HEK293T (cell line): ENCODE data around the gene LILRB3.
A peak's percentile ranks its signal among the peaks of the same experiment; 100 is the strongest.
"Not testable (repeated sequence)": the region's sequence is repeated elsewhere in the genome, so short reads cannot be mapped to it uniquely, and the experiment has no call there.

Experiments used
- CTCF ChIA-PET: fragments of 350-600 bp; formaldehyde crosslinking; extraction: SDS; loops from one replicate; lab custom pipeline; 2021; ENCODE audit warnings: antibody characterized with exemption, inconsistent platforms; lab: Yijun Ruan, JAX
- POLR2A ChIA-PET: fragments of 350-600 bp; formaldehyde crosslinking; extraction: SDS; loops from one replicate; lab custom pipeline; 2020; ENCODE audit warnings: antibody characterized with exemption, inconsistent platforms; lab: Yijun Ruan, JAX
- DNase-seq: peaks from one replicate; pipeline ENCODE4 v3.0.0; 2012; ENCODE audit warnings: mixed read lengths; ENCODE audit errors: extremely low spot score
- ARNT ChIP-seq: fragments of 450-650 bp; IDR thresholded peaks from 2 replicates; pipeline ENCODE4 v1.6.1; 2017; ENCODE audit warnings: mild to moderate bottlenecking
- BHLHE40 ChIP-seq: fragments of 450-650 bp; IDR thresholded peaks from 2 replicates; pipeline ENCODE4 v1.6.1; 2016; ENCODE audit warnings: mild to moderate bottlenecking, moderate library complexity, borderline replicate concordance
- CTBP1 ChIP-seq: fragments of 450-650 bp; IDR thresholded peaks from 2 replicates; pipeline ENCODE4 v1.6.1; 2016; ENCODE audit warnings: borderline replicate concordance
- ELF4 ChIP-seq: fragments of 450-650 bp; IDR thresholded peaks from 2 replicates; pipeline ENCODE4 v1.6.1; 2017; ENCODE audit warnings: antibody characterized with exemption
- FOXA1 ChIP-seq: fragments of 450-650 bp; IDR thresholded peaks from 2 replicates; pipeline ENCODE4 v1.6.1; 2016; ENCODE audit warnings: mild to moderate bottlenecking
- FOXK2 ChIP-seq: fragments of 450-650 bp; IDR thresholded peaks from 2 replicates; pipeline ENCODE4 v1.6.1; 2016; ENCODE audit warnings: mild to moderate bottlenecking
- FOXM1 ChIP-seq: fragments of 450-650 bp; IDR thresholded peaks from 2 replicates; pipeline ENCODE4 v1.6.1; 2017; ENCODE audit warnings: mild to moderate bottlenecking, borderline replicate concordance
- HDGF ChIP-seq: fragments of 450-650 bp; IDR thresholded peaks from 2 replicates; pipeline ENCODE4 v1.6.1; 2017; ENCODE audit warnings: antibody characterized with exemption, borderline replicate concordance
- L3MBTL2 ChIP-seq: fragments of 450-650 bp; conservative IDR thresholded peaks from 2 replicates; pipeline ENCODE4 v1.6.1; 2016; ENCODE audit warnings: mild to moderate bottlenecking
- LEF1 ChIP-seq: fragments of 450-650 bp; IDR thresholded peaks from 2 replicates; pipeline ENCODE4 v1.6.1; 2017; ENCODE audit warnings: mild to moderate bottlenecking, borderline replicate concordance
- NFRKB ChIP-seq: fragments of 450-650 bp; IDR thresholded peaks from 2 replicates; pipeline ENCODE4 v1.6.1; 2016; ENCODE audit warnings: mild to moderate bottlenecking, moderate library complexity
- PKNOX1 ChIP-seq: fragments of 450-650 bp; IDR thresholded peaks from 2 replicates; pipeline ENCODE4 v1.6.1; 2016
- SP1 ChIP-seq: fragments of 450-650 bp; IDR thresholded peaks from 2 replicates; pipeline ENCODE4 v1.6.1; 2017
- SUZ12 ChIP-seq: fragments of 450-650 bp; IDR thresholded peaks from 2 replicates; pipeline ENCODE4 v1.6.1; 2016; ENCODE audit warnings: mild to moderate bottlenecking
- TARDBP ChIP-seq: fragments of 450-650 bp; IDR thresholded peaks from 2 replicates; pipeline ENCODE4 v1.6.1; 2016
- ZNF384 ChIP-seq: fragments of 450-650 bp; IDR thresholded peaks from 2 replicates; pipeline ENCODE4 v1.6.1; 2016

The LILRB3 gene

GRCh38 chr19:54209811-54210494 lies 12.9 kb downstream of the LILRB3 start:
- TF ChIP-seq ARNT (no peak), HDGF (no peak), ZNF384 (no peak), SUZ12 (no peak)
- POLR2A ChIA-PET, result interaction anchor here (1.0 to 6.7 kb wide), 5 partner anchors 9 to 50 kb away, joined by 3 to 46 read pairs (median 4); partner anchors contain the start of genes MBOAT7, RPS9 and TSEN34
- CTCF ChIA-PET, result no interaction called here
- DNase-seq, result peak; percentile 61

- CTCF ChIA-PET, result no interaction called here
- DNase-seq, result no peak
- no peak for TF ChIP-seq NFRKB
- no peak for TF ChIP-seq SP1
- TF ChIP-seq ZNF384, result no peak
- TF ChIP-seq CTBP1, result no peak
- TF ChIP-seq BHLHE40, result no peak
- TF ChIP-seq TARDBP, result no peak
- POLR2A ChIA-PET, result interaction anchor here (1.0 to 6.7 kb wide), 5 partner anchors 8 to 49 kb away, joined by 3 to 46 read pairs (median 4); partner anchors contain the start of genes MBOAT7, RPS9 and TSEN34
These were observed 13.6 kb downstream of the LILRB3 start for GRCh38 chr19:54209058-54209810.

GRCh38 chr19:54208784-54209057 lies 14.1 kb downstream of the LILRB3 start:
- no peak for TF ChIP-seq LEF1
- no peak for TF ChIP-seq ARNT
- TF ChIP-seq PKNOX1, result no peak
- TF ChIP-seq SUZ12, result no peak
- TF ChIP-seq HDGF, result no peak
- TF ChIP-seq L3MBTL2, result no peak
- TF ChIP-seq ZNF384, result no peak
- no peak for TF ChIP-seq ELF4
- no peak for TF ChIP-seq FOXM1
- TF ChIP-seq BHLHE40, result no peak
- ChIA-PET POLR2A (interaction anchor here (1.0 to 6.7 kb wide), 3 partner anchors 8 to 19 kb away, joined by 4 to 46 read pairs (median 18); partner anchors contain the start of genes MBOAT7, RPS9 and TSEN34), CTCF (no interaction called here)
- DNase-seq, result no peak

- ChIA-PET CTCF (no interaction called here), POLR2A (interaction anchor here (6.7 kb wide), 1 partner anchor 19 kb away, joined by 46 read pairs; the partner anchor contains the start of genes MBOAT7 and TSEN34)
- peak; percentile 31; the same call in 1 of the 2 replicates for TF ChIP-seq BHLHE40
- TF ChIP-seq TARDBP, result no peak
- TF ChIP-seq CTBP1, result no peak
- DNase-seq, result no peak
These were observed 14.6 kb downstream of the LILRB3 start for GRCh38 chr19:54207983-54208783.

- CTCF ChIA-PET, result no interaction called here
- DNase-seq, result no peak
- TF ChIP-seq NFRKB (no peak), SP1 (no peak), ZNF384 (no peak), FOXA1 (no peak), LEF1 (no peak), PKNOX1 (no peak), SUZ12 (no peak), L3MBTL2 (no peak), CTBP1 (no peak), ELF4 (no peak), FOXK2 (no peak), ARNT (no peak)
- POLR2A ChIA-PET, result interaction anchor here (6.7 kb wide), 1 partner anchor 18 kb away, joined by 46 read pairs; the partner anchor contains the start of genes MBOAT7 and TSEN34
These were observed 15.2 kb downstream of the LILRB3 start for GRCh38 chr19:54207676-54207982.

- CTCF ChIA-PET, DNase-seq: not testable (repeated sequence)
- POLR2A ChIA-PET, result interaction anchor here (6.7 kb wide), 1 partner anchor 18 kb away, joined by 46 read pairs; the partner anchor contains the start of genes MBOAT7 and TSEN34
These were observed 15.6 kb downstream of the LILRB3 start for GRCh38 chr19:54207193-54207592.

- ChIA-PET POLR2A (interaction anchor here (6.7 kb wide), 1 partner anchor 17 kb away, joined by 46 read pairs; the partner anchor contains the start of genes MBOAT7 and TSEN34), CTCF (no interaction called here)
- no peak for TF ChIP-seq SP1
- DNase-seq, result no peak
These were observed 16.0 kb downstream of the LILRB3 start for GRCh38 chr19:54206831-54207177.
